Neuronal stem cell (in vitro differentiated cells): Measurements from ENCODE around the gene DDO.

ENCODE experiments used
- DNase-seq: peaks from one replicate; pipeline ENCODE4 v3.0.0-alpha.2; 2013; ENCODE audit warnings: low spot score
- H2AFZ ChIP-seq: one replicate; pipeline ENCODE4 v1.6.1; 2013; ENCODE audit warnings: mild to moderate bottlenecking, low read length, inconsistent platforms
- H2AK5ac ChIP-seq: 2 replicates; pipeline ENCODE4 v1.6.1; 2013; ENCODE audit warnings: low read depth, mild to moderate bottlenecking, inconsistent platforms, low read length, moderate library complexity, mixed read lengths
- H2BK120ac ChIP-seq: 2 replicates; pipeline ENCODE4 v1.6.1; 2013; ENCODE audit warnings: low read depth, mild to moderate bottlenecking, inconsistent platforms, low read length, moderate library complexity, mixed read lengths
- H2BK12ac ChIP-seq: one replicate; pipeline ENCODE4 v1.6.1; 2013; ENCODE audit warnings: low read length, inconsistent platforms
- H2BK15ac ChIP-seq: 2 replicates; pipeline ENCODE4 v1.6.1; 2013; ENCODE audit warnings: mild to moderate bottlenecking, low read length, inconsistent platforms, mixed read lengths
- H2BK5ac ChIP-seq: one replicate; pipeline ENCODE4 v1.6.1; 2013; ENCODE audit warnings: inconsistent platforms, mild to moderate bottlenecking, low read length, moderate library complexity
- H3K14ac ChIP-seq: one replicate; pipeline ENCODE4 v1.6.1; 2013; ENCODE audit warnings: low read length, inconsistent platforms
- H3K18ac ChIP-seq: 2 replicates; pipeline ENCODE4 v1.6.1; 2013; ENCODE audit warnings: low read length, inconsistent platforms
- H3K23ac ChIP-seq: 2 replicates; pipeline ENCODE4 v1.6.1; 2013; ENCODE audit warnings: low read depth, mild to moderate bottlenecking, mixed read lengths, low read length, inconsistent platforms; ENCODE audit not compliant: poor library complexity
- H3K27ac ChIP-seq: replicated peaks from 3 replicates; pipeline ENCODE4 v1.5.1; 2013; ENCODE audit warnings: low read length, inconsistent platforms
- H3K27me3 ChIP-seq, 3 experiments: 2 replicates each; pipeline ENCODE4 v1.6.1; 2013; ENCODE audit warnings: low read length in 3 of 3, mild to moderate bottlenecking in 2 of 3, inconsistent platforms in 1 of 3, low read depth in 1 of 3, mixed read lengths in 1 of 3, moderate library complexity in 1 of 3; ENCODE audit not compliant: control insufficient read depth in 3 of 3, insufficient read depth in 3 of 3
- H3K36me3 ChIP-seq, 2 donors: replicated peaks in 1 of 2; 2 replicates each; pipeline ENCODE4 v1.6.1; 2013; ENCODE audit warnings: low read length in 2 of 2; ENCODE audit not compliant: control insufficient read depth in 2 of 2, insufficient read depth in 2 of 2
- H3K4ac ChIP-seq: 2 replicates; pipeline ENCODE4 v1.6.1; 2013; ENCODE audit warnings: inconsistent platforms, mild to moderate bottlenecking, low read length, moderate library complexity
- H3K4me1 ChIP-seq, 2 donors: 1 replicate in 1 of 2; 2 replicates in 1 of 2; pipeline ENCODE4 v1.6.1; 2013; ENCODE audit warnings: low read length in 2 of 2, low read depth in 1 of 2; ENCODE audit not compliant: control insufficient read depth in 2 of 2, insufficient read depth in 1 of 2
- H3K4me2 ChIP-seq: one replicate; pipeline ENCODE4 v1.6.1; 2013; ENCODE audit warnings: mild to moderate bottlenecking, low read length, inconsistent platforms; ENCODE audit not compliant: insufficient read depth, poor library complexity, severe bottlenecking
- H3K4me3 ChIP-seq, 2 donors: 2 replicates each; pipeline ENCODE4 v1.5.1; 2013; ENCODE audit warnings: low read length in 2 of 2, mild to moderate bottlenecking in 2 of 2, inconsistent platforms in 1 of 2, moderate library complexity in 1 of 2
- H3K79me1 ChIP-seq: one replicate; pipeline ENCODE4 v1.6.1; 2013; ENCODE audit warnings: low read depth, mild to moderate bottlenecking, inconsistent platforms, low read length, moderate library complexity
- H3K9ac ChIP-seq: one replicate; pipeline ENCODE4 v1.6.1; 2013; ENCODE audit warnings: mild to moderate bottlenecking, low read depth, low read length, inconsistent platforms; ENCODE audit not compliant: poor library complexity
- H3K9me3 ChIP-seq, 2 donors: replicated peaks in 1 of 2; 2 replicates each; pipeline versions ENCODE3 to v1.6.1; 2013; ENCODE audit warnings: low read length in 2 of 2, mild to moderate bottlenecking in 2 of 2, inconsistent platforms in 1 of 2, low read depth in 1 of 2, mixed read lengths in 1 of 2, moderate library complexity in 1 of 2; ENCODE audit not compliant: control insufficient read depth in 2 of 2, insufficient read depth in 1 of 2
- H4K8ac ChIP-seq: one replicate; pipeline ENCODE4 v1.6.1; 2013; ENCODE audit warnings: low read depth, mild to moderate bottlenecking, inconsistent platforms, low read length, moderate library complexity
- H4K91ac ChIP-seq: one replicate; pipeline ENCODE4 v1.6.1; 2013; ENCODE audit warnings: low read length, low read depth, mild to moderate bottlenecking, inconsistent platforms; ENCODE audit not compliant: poor library complexity
- WGBS, 2 donors: extraction: QIAGEN DNeasy Blood & Tissue Kit; methylation state at CpG; one replicate each; pipeline ENCODE4 v1.1.7; 2013; ENCODE audit warnings: missing lambda C conversion rate in 2 of 2, mixed read lengths in 1 of 2; ENCODE audit not compliant: insufficient read length in 2 of 2, insufficient replicate concordance in 1 of 2; ENCODE audit errors: extremely low coverage in 2 of 2; 5-methylcytosine and 5-hydroxymethylcytosine counted together

Gene DDO

GRCh38 chr6:110385458-110385863 is 29.9 kb downstream of the DDO start:
- no peak overlapping the region for H2BK12ac ChIP-seq
- no peak overlapping the region for H3K4me2 ChIP-seq
- H3K4me1 ChIP-seq, result peaks cover 2 to 9% of the 10 kb centered on the region in 2 donors
- no peaks in the 10 kb centered on the region for H3K9me3 ChIP-seq
- H2AFZ ChIP-seq, result no peak overlapping the region
- no peak overlapping the region for H4K8ac ChIP-seq
- no peak overlapping the region for H2BK15ac ChIP-seq
- no peak overlapping the region for H3K4me3 ChIP-seq
- no peaks in the 10 kb centered on the region for H3K27me3 ChIP-seq
- no peak overlapping the region for H3K18ac ChIP-seq
- no peak overlapping the region for H2AK5ac ChIP-seq
- H4K91ac ChIP-seq, result no peak overlapping the region
- H3K9ac ChIP-seq, result no peak overlapping the region
- H3K23ac ChIP-seq, result no peak overlapping the region
- no peak overlapping the region for H3K27ac ChIP-seq
- no peaks in the 10 kb centered on the region for H3K36me3 ChIP-seq
- DNase-seq, result no peak
- no CpG with 5 or more reads among the region's 1 CpG for WGBS, 2 donors
- H3K4ac ChIP-seq, result no peak overlapping the region
- H3K14ac ChIP-seq, result no peak overlapping the region
- H2BK5ac ChIP-seq, result no peak overlapping the region
- H2BK120ac ChIP-seq, result no peak overlapping the region
- no peaks in the 10 kb centered on the region for H3K79me1 ChIP-seq

DNA sequence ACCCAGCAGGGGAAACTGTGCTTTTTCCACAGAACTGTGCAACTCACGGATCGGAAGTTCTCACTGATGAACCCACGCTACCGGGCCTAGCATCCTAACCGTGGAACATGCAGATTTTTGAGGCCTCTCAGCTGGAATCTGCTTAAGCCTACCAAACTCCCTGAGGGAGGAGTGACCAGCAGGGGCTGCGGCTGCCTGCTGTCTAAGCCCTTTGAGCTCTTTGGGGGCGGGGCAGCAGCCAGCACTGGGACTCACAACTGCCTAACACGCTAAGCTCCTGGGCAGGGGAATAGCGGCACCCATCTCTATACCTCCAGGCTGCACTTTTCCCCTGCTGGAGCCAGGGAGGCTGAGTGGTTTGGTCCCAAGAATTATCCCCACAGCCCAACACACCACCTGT is 36.8 kb downstream of the DDO start:
- Histone ChIP-seq H2BK12ac (no peak overlapping the region), H2AFZ (peak overlapping the region; percentile 41), H3K4me2 (no peak overlapping the region), H3K18ac (peak overlapping the region; percentile 70), H3K4me1 (peaks cover 0 to 11% of the 10 kb centered on the region in 2 donors), H3K23ac (no peak overlapping the region), H2BK120ac (no peak overlapping the region), H3K14ac (no peak overlapping the region), H3K27me3 (peaks cover 0 to 2% (median 0%) of the 10 kb centered on the region in 3 experiments), H3K27ac (peak overlapping the region; percentile 23), H3K9me3 (peaks cover 0 to 8% of the 10 kb centered on the region in 2 donors), H4K91ac (no peak overlapping the region), H2AK5ac (no peak overlapping the region), H4K8ac (no peak overlapping the region), H2BK5ac (no peak overlapping the region), H3K4me3 (no peak overlapping the region), H2BK15ac (peak overlapping the region; percentile 37), H3K9ac (peak overlapping the region; percentile 80), H3K36me3 (no peaks in the 10 kb centered on the region), H3K79me1 (no peaks in the 10 kb centered on the region), H3K4ac (no peak overlapping the region)
- WGBS, 2 donors, result no CpG with 5 or more reads among the region's 9 CpGs
- no peak for DNase-seq

DNA sequence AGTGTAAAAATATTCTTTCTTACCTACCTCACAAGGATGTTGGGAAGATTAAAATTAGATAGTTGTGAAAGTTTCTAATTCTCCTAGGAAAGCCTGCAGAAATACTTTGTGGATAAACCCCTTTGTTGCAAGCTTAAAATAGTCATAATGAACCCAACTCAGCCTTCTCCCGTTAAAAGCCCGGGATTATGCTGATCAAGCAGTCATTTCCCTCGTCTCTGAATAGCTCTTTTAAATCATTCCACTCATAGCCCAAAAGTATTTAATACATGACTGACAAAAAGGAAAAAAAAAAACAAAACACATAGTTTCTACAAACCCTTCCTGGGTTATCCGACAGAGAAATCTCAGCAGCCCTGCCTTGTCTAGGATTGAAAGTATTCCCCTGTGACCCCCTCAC is 46.3 kb downstream of the DDO start:
- no peak overlapping the region for H2AFZ ChIP-seq
- H3K4me2 ChIP-seq, result no peak overlapping the region
- H3K23ac ChIP-seq, result no peak overlapping the region
- H3K18ac ChIP-seq, result no peak overlapping the region
- H3K79me1 ChIP-seq, result no peaks in the 10 kb centered on the region
- peak overlapping the region; percentile 47 for H3K27ac ChIP-seq
- H3K4me1 ChIP-seq, result peaks cover 22 to 44% of the 10 kb centered on the region in 2 donors
- H2BK15ac ChIP-seq, result no peak overlapping the region
- H3K14ac ChIP-seq, result no peak overlapping the region
- no peak overlapping the region for H3K4ac ChIP-seq
- H2BK120ac ChIP-seq, result no peak overlapping the region
- H2BK12ac ChIP-seq, result no peak overlapping the region
- no peak overlapping the region for H2AK5ac ChIP-seq
- WGBS, 2 donors, result no CpG with 5 or more reads among the region's 4 CpGs
- H3K9me3 ChIP-seq, result no peaks in the 10 kb centered on the region
- no peaks in the 10 kb centered on the region for H3K27me3 ChIP-seq
- no peak overlapping the region for H4K8ac ChIP-seq
- no peak overlapping the region for H4K91ac ChIP-seq
- H3K4me3 ChIP-seq, result no peak overlapping the region
- H3K36me3 ChIP-seq, result no peaks in the 10 kb centered on the region
- no peak for DNase-seq
- no peak overlapping the region for H3K9ac ChIP-seq
- no peak overlapping the region for H2BK5ac ChIP-seq

DNA sequence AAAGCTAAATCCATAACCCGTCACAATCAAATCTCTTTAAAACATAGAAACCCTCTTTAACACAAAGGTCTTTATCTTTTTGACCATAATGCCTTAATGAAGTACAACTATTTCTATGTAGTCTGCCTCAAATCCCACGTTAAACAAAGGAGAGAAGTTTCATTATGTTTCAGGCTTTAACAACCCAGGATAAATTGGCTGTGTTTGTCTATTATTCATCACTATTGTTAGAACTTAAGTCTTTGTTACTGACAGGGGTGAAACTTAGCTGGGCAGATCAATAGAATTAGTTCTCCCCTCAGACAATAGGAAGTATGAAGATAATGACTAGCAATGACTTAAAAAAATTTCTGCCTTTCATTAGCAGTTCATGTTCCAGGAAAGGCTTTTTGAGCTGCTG is 47.1 kb downstream of the DDO start:
- Histone ChIP-seq H3K14ac (no peak overlapping the region), H4K8ac (no peak overlapping the region), H3K4me1 (peaks cover 23 to 44% of the 10 kb centered on the region in 2 donors), H3K9me3 (no peaks in the 10 kb centered on the region), H2BK15ac (no peak overlapping the region), H3K4ac (no peak overlapping the region), H2AK5ac (no peak overlapping the region), H2BK5ac (no peak overlapping the region), H3K18ac (no peak overlapping the region), H2AFZ (no peak overlapping the region), H2BK120ac (no peak overlapping the region), H3K23ac (no peak overlapping the region), H2BK12ac (no peak overlapping the region), H3K4me2 (no peak overlapping the region), H3K79me1 (no peaks in the 10 kb centered on the region), H3K4me3 (no peak overlapping the region), H3K27me3 (no peaks in the 10 kb centered on the region), H3K36me3 (no peaks in the 10 kb centered on the region), H4K91ac (no peak overlapping the region), H3K9ac (no peak overlapping the region), H3K27ac (no peak overlapping the region)
- no CpG with 5 or more reads among the region's 2 CpGs for WGBS, 2 donors
- DNase-seq, result peak; percentile 47
